NCI-H460 (cell line): Measurements from ENCODE around the gene PSENEN. TPM values are rescaled to one million over a fixed set of nuclear protein-coding genes. Genes with fewer than 3 reads are reported as not detected.
A peak's percentile ranks its signal among the peaks of the same experiment; 100 is the strongest.
"Not testable (repeated sequence)": the region's sequence is repeated elsewhere in the genome, so short reads cannot be mapped to it uniquely, and the experiment has no call there.

Experiments used
- DNase-seq: peaks from one replicate; pipeline ENCODE4 v3.0.0-alpha.2; 2016; ENCODE audit warnings: low read depth; ENCODE audit errors: extremely low read depth
- total RNA-seq: library from RNA; depleted of rRNA; stranded (reverse); fragments of >200 nt; shearing (Covaris generic); gene quantifications from 2 replicates; pipeline ENCODE4 v1.2.3, GENCODE V29; 2014

The PSENEN gene
- total RNA-seq, 1 experiment from 2014 or later: 63.8 TPM

- no peak for DNase-seq
Measured at GRCh38 chr19:35766571-35767104, 21.2 kb downstream of the PSENEN start.

DNA sequence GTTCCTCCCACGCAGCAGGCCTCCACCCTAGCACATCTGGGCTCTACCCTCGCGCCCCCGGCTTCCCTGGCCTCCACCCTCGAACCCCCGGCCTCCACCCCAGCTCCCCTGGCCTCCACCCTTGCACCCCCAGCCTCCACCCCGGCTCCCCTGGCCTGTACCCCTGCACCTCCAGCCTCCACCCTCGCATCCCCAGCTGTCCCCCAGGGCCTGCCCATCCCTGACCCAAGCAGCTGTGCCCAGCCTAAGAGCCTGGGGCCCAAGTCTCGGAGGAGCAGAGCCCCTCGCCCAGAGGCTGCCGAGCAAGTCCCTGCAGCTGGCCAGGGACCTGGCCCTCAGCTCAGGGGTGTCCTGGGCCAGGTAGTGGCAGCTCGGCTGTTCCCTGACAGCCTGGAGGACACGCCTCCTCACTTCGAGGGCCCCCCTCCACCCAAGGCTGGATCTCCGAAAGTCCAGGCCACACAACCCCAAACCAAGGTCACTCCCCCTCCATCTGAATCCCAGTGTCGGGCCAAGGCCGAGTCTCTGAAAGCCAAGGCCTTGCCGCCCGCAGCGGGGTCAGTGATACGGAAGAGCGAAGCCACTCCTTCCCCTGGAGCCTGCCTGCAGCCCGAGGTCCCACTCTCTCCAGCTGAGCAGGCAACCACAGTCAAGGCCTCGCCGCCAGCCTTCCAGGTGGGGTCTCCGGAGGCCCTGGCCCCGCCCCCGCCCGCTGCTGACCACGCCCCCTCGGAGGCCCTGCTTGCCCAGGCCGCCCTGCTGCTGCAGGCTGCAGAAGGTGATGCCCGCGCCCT, 22.0 kb downstream of the PSENEN start:
- DNase-seq: no peak

- no peak for DNase-seq
Measured at GRCh38 chr19:35768082-35768421, 22.6 kb downstream of the PSENEN start.

DNA sequence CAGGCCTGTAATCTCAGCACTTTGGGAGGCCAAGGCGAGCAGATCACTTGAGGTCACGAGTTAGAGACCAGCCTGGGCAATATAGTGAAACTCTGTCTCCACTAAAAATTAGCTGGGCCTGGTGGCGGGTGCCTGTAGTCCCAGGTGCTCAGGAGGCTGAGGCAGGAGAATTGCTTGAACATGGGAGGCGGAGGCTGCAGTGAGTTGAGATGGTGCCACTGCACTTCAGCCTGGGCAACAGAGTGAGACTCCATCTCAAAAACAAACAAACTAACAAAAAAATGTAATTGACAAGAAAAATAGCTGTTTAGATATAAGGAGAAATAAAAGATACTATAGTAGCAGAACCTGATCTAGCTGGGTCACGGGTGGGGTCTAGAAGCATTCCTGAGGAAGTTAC, 26.9 kb downstream of the PSENEN start:
- not testable (repeated sequence) for DNase-seq

DNA sequence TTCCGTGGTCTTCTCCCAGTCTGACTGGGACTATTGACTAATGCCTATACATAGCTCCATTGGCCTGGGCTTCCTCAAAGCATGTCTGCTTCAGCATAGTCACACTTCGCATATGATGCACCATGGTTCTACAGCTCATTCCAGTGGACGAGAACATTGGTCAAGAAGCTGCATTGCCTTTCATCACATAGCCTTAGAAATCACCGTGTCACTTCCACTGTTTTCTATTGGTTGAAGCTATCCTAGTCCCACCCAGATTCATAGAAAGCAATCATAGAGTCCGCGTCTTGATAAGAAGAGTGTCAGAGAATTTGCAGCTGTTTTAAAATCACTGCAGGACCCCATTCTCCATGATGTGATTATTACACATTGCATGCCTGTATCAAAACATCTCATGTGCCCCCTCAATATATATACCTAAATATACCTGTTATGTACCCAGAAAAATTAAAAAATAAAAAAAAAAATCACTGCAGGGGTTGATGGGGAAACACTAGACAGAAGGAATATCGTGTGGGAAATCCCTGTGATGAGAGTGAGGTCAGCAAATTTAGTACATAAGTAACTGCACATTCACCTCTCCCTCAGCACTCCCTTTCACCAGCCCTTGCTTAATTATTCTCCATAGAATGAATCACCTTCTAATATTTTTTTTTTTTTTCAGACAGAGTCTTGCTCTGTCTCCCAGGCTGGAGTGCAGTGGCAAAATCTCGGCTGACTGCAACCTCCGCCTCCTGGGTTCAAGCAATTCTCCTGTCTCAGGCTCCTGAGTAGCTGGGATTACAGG, 27.8 kb downstream of the PSENEN start:
- no peak for DNase-seq

GRCh38 chr19:35774274-35775045, 29.0 kb downstream of the PSENEN start:
- DNase-seq: no peak

- DNase-seq: no peak
Measured at GRCh38 chr19:35775046-35775297, 29.5 kb downstream of the PSENEN start.

DNA sequence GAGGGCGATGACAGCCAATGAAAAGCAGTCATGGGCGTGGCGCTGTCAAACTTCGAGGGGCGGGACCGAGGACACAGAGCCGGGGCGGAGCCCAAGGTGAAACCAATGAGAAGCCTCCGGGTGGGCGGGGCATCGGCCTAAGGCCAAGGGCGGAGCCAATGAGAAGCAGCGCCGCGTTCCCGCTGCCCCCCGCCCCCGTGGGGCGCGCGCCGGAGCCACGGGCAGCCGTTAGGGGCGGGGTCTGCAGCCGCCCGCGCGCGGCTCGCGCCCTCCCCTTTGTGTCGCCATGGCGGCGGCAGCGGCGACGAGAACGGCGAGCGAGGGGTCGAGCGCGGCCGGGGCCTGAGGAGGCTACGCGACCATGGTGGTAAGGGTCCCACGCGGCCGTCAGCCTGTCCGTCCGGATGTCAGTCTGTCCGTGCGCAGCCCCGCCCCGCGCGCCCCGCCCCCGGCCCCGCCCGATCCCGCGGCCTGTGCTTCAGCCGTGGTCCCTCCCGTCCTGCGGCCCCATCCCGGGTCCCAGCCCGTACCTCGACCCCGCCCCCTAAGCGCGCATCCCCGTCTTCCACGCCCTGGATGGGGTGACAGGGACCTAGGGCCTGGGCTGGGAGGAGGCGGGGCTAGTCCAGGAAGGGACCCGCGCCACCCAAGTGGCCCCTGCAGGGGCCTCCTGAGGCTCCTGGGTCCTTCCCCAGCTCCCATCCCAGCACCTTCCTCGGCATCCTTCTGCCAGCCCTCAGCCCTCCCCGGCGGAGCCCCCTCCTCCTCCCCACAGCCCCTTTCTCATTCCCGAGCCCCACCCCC, 30.0 kb downstream of the PSENEN start, which contains the start of gene ARHGAP33:
TSS of gene ARHGAP33 (plus strand) at position 267 of the 804 bp plus-strand sequence. CDS start at position 362, 95 bp downstream.
- DNase-seq: peak; percentile 97

DNA sequence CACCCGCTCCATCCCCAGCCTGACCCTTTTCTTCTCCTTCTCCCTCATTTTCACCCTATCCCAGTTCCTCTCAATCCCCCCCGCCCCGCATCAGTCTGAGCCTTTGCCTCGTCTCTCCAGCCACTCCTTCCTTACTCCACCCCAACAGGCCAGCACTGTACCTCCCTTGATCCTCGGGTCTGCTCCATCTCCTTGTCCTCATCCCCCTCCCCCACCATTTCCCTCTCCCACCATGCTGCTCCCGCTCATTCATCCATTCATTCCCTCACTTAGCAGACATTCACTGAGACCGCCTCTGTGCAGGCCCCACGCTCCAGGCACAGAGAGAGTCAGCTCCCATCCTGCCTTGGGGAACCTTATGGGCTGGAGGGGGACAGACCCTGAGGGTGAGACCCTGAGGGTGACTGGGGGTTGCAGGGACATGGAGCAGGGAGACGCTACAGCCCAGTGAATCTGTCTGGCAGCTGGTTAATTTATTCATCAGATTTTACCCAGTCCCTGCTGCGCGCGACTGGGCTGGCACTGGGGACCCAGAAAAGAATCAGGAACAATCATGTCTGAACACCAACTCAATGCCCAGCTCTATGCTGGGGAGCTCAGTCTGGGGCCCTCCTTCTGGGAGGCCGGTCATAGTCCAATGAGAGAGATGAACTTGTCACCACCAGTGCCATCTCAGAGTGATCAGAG, 30.8 kb downstream of the PSENEN start:
- no peak for DNase-seq

DNA sequence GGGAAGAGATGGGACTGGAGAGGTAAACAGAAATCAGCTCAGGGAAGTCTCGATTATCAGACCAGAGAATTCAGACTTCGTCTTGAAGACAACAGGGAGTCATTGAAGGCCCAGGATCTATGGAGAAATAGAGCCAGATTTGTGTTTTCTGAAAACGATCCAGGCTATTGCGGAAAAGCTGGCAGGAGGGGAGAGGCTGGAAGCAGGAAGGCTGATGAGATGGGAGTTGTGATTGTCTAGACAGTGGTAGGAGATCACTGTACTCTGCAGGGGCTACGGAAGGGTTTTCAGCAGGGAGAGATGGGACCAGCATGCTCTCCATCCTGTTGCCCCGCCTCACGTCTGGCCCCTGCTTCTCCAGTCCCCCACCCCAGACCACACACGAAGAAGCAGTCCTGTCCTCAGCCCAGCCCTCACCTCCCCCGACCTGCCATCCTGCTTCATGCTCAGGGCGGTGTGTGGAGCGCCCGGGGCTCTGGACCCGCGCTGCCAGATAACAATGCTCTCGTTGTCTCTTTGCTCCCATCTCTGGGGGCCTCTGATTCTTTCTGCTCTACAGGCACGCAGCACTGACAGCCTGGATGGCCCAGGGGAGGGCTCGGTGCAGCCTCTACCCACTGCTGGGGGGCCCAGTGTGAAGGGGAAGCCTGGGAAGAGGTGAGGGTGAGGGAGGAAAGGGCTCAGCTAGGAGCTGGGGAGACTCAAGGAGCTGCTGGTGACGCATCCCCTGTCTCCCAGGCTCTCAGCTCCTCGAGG, 31.8 kb downstream of the PSENEN start:
- no peak for DNase-seq

DNA sequence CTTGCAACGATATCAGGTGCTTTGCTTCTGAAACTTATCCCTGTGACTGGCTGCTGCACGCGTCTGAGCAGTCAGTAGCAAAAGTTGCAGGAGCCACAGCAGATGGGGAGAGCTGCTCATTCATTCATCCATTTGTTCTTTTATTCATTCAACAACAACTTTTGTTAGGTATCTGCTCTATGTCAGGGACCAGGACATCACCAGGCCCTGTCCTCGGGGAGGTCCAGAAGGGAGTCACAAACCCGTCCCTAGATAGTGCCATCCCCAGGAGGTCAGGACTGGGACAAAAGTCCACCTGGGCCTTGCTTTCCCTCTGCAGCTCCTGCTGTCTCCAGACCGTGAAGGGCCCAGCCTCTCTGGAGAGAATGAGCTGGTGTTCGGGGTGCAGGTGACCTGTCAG, 32.5 kb downstream of the PSENEN start:
- no peak for DNase-seq

- no peak for DNase-seq
Measured at GRCh38 chr19:35779033-35779432, 33.6 kb downstream of the PSENEN start.

DNA sequence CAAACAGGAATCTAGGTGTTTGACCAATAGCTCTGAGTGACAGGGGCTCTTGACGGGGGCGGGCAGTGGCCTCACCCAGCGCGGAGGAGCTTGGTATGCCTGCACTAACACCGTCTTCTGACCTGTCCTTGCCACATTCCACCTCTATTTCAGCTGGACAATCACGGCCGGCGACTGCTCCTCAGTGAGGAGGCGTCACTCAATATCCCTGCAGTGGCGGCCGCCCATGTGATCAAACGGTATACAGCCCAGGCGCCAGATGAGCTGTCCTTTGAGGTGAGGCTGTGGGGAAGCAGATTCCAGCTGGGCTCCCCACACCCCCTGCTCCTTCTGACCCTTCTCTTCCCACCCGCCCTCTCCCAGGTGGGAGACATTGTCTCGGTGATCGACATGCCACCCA, 34.6 kb downstream of the PSENEN start:
- no peak for DNase-seq

- DNase-seq: no peak
Measured at GRCh38 chr19:35780717-35781116, 35.3 kb downstream of the PSENEN start.

GRCh38 chr19:35781650-35782049, 36.2 kb downstream of the PSENEN start:
- no peak for DNase-seq

DNA sequence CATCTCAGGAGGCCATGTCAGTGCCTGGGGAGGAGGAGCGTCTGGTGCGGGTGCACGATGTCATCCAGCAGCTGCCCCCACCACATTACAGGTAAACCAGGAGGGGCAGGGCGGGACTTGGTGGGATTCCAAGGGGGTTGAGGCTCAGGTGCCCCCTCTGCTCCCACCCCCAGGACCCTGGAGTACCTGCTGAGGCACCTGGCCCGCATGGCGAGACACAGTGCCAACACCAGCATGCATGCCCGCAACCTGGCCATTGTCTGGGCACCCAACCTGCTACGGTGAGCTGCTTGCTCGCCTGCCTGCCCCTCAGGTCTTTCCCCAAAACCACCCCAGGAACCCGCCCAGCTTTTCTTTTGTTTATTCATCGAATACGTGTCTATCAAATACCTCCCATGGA, 37.1 kb downstream of the PSENEN start:
- DNase-seq: no peak

- DNase-seq: no peak
Measured at GRCh38 chr19:35783469-35784434, 38.3 kb downstream of the PSENEN start.
